NCI-H1092 treated with DMSO at 0.1 percent for 48 hours (cell line): ENCODE data around the gene PHB1.
"Not testable (repeated sequence)": the region's sequence is repeated elsewhere in the genome, so short reads cannot be mapped to it uniquely, and the experiment has no call there.

Source experiments
- DNase-seq: peaks from one replicate; lab custom pipeline; 2025; lab: John Stamatoyannopoulos, UW

Gene PHB1

GRCh38 chr17:49439673-49440571 is 25.2 kb upstream of the PHB1 start:
- no peak for DNase-seq

GRCh38 chr17:49439305-49439672 is 24.6 kb upstream of the PHB1 start:
- DNase-seq, result no peak

- DNase-seq, result no peak
These were observed 24.0 kb upstream of the PHB1 start for GRCh38 chr17:49438436-49439278.

- DNase-seq, result no peak
These were observed 23.2 kb upstream of the PHB1 start for GRCh38 chr17:49437696-49438435.

- DNase-seq, result no peak
These were observed 21.5 kb upstream of the PHB1 start for GRCh38 chr17:49436174-49436573.

DNA sequence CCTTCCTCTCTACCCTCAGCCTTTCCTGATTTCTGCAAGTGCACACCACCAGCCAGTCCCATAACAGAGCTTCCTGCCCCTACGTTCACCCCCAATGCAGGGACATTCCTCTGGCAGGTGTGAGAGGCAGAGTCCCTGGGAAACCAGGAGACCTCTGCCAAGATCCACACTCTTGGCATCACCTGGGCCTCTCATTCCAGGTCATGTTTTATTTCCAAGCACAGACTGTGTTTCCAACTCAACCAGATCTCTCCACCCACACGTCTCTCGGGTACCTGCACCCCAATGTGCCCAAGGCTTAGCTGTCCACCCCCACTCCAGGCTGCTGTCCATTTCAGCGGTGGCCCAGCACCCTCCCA is 21.0 kb upstream of the PHB1 start:
- DNase-seq, result no peak

GRCh38 chr17:49434821-49435670 is 20.4 kb upstream of the PHB1 start:
- DNase-seq, result peak; percentile 0

DNA sequence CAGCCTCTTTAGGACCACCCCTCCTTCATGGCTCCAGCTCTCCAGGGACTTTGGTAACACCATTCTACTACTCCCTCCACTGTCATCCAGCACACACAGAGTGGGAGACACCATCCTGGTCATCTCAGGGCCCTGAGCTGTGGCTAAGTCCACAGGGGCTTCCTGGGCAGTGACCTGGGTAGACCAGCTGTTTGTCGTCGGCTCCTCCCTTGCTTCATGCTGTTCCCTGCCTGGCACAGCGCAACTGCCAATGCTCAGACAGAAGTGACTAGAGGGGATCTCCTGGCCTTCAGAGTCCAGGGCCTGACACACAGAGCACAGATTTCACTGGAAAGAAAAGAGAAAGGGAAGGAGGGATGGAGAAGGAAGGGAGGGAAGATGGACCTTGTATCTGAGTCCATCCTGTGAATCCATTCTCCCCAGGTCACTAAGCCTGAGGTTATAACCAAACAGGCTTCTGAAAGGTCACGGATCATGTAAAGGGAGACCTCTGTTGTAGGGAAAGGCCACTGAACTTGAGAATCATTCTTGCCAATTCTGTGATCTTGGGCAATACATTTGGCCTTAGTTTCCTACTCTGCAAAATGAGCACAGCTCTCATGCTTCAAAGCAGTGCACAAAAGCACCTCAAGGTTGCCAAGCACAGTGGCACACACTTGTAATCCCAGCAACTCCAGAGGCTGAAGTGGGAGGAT is 18.5 kb upstream of the PHB1 start:
- DNase-seq, result no peak

- no peak for DNase-seq
These were observed 17.1 kb upstream of the PHB1 start for GRCh38 chr17:49431743-49432142.

GRCh38 chr17:49425004-49425286 is 10.3 kb upstream of the PHB1 start:
- DNase-seq, result no peak

DNA sequence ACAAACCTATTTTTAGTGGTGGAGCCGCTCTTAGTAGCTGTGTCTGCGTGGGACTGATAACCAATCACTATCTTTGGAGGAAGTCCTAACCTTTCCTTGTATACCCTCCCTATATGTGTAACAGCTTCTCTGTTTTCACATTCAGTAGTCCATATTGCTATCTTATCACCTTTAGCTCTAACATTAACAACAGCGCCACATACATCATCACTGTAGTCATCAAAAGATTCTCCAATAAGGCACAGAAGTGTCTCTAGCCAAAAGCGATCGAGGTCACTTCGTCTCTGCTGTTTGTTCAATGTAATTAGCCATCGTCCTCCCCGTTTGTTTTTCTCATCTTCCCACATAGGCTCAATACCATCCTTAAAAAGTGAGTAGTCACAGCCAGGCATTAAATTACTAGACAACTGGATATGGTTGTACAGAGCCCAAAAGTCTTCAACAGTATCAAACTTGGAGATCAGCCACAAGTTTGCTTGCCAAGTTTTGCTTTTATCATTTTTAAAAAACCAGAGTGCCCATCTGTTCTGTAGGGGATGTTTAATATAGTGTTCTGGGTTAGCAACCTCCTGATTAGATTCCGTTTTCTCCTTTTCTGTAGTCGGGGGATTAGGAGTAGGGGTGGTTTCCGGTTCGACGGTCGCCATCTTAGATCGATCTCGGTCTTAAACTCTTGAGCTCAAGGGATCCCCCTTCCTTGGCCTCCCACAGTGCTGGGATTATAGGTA is 9.8 kb upstream of the PHB1 start:
- DNase-seq, result not testable (repeated sequence)

GRCh38 chr17:49422714-49423113 is 8.0 kb upstream of the PHB1 start:
- DNase-seq, result no peak

GRCh38 chr17:49419761-49420160 is 5.1 kb upstream of the PHB1 start:
- not testable (repeated sequence) for DNase-seq

DNA sequence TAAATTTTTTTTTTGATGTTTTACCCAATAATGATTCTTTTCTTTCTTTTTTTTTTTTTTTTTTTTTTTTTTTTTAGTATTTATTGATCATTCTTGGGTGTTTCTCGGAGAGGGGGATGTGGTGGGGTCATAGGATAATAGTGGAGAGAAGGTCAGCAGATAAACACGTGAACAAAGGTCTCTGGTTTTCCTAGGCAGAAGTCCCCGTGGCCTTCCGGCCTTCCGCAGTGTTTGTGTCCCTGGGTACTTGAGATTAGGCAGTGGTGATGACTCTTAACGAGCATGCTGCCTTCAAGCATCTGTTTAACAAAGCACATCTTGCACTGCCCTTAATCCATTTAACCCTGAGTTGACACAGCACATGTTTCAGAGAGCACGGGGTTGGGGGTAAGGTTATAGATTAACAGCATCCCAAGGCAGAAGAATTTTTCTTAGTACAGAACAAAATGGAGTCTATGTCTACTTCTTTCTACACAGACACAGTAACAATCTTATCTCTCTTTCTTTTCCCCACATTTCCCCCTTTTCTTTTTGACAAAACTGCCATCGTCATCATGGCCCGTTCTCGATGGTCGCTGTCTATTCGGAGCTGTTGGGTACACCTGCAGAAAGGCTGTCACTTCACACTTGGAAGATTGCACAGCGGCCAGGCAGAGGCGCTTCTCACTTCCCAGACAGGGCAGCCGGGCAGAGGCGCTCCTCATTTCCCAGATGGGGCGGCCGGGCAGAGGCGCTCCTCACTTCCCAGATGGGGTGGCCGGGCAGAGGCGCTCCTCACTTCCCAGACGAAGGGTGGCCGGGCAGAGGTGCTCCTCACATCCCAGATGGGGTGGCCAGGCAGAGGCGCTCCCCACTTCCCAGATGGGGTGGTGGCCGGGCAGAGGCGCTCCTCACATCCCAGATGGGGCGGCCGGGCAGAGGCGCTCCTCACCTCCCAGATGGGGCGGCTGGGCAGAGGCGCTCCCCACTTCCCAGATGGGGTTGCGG is 4.4 kb upstream of the PHB1 start:
- not testable (repeated sequence) for DNase-seq

- no peak for DNase-seq
These were observed 436 bp downstream of the PHB1 start for GRCh38 chr17:49414271-49414621.

DNA sequence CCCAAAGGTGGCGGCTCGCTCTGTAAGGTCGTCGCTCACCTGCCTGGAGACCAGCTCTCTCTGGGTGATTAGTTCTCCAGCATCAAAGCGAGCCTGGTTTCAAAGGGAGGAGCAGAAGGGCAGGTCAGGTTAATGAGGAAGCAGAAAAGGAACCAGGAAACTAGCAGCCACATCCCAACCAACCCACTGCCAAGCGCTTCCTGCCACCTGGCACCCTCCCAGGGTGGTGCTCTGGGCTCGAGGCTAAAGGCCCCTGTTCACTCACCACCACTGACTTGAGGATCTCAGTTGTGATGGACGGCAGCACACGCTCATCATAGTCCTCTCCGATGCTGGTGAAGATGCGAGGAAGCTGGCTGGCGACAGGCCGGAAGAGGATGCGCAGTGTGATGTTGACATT is 5.6 kb downstream of the PHB1 start:
- DNase-seq, result no peak

- DNase-seq, result peak; percentile 73
These were observed 6.6 kb downstream of the PHB1 start for GRCh38 chr17:49407981-49408501.

DNA sequence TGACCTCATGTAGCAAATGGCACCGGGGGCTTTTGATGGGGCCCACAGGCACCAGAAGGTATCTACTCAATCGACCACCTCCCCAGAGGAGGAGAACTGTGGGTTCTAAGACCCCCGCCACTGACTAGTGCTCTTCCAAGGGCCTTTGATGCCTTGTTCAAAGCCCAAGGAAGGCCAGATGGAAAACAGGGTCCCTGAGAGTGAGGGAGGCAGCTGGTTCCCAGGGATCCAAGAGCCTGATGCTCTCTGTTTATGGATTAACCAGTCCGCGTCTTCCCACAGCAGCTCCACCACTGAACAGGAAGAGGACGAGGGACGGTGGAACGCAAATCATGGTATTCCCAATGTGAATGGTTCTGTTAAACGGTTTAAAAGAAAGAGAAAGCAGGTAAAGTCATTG is 7.6 kb downstream of the PHB1 start:
- DNase-seq, result no peak

DNA sequence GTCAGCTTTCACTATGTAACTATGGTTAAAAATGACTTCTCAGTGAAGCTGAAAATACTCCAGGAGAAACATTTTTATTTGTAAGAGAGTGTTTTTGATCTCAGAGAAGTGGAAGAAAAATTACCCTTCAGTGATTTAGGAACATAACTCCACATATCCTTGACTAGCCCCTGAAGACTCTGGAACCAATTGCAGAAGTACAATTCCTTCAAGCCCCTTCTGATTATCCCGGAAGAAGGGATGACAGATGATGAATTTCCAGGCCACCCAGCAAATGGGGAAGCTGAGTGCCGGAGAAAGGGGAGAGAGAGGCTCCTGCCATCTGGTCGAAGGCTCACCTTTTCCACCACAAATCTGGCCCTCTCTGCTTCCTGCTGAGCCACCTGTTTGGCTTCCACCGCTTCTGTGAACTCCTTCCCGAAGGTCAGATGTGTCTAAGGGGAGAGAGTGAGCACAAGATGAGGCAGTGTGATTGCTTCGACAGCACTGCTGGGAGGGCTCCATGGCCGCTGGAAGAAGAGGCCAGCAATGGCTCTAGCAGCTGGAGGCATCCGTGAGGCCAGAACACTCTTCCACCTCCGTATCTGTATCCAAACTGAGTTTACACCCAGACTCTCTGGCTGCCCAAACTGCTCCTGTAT is 8.1 kb downstream of the PHB1 start:
- DNase-seq, result no peak
